Measurements from ENCODE around the gene GRIK4. TPM values are rescaled to one million over a fixed set of nuclear protein-coding genes. Genes with fewer than 3 reads are reported as not detected.

Gene GRIK4
- total RNA-seq, 1 experiment from 2014 or later = not detected

- no peak for DNase-seq (ENCODE audit: low spot score)
Observed at GRCh38 chr11:120509346-120510053, 2.0 kb upstream of the GRIK4 start.

DNA sequence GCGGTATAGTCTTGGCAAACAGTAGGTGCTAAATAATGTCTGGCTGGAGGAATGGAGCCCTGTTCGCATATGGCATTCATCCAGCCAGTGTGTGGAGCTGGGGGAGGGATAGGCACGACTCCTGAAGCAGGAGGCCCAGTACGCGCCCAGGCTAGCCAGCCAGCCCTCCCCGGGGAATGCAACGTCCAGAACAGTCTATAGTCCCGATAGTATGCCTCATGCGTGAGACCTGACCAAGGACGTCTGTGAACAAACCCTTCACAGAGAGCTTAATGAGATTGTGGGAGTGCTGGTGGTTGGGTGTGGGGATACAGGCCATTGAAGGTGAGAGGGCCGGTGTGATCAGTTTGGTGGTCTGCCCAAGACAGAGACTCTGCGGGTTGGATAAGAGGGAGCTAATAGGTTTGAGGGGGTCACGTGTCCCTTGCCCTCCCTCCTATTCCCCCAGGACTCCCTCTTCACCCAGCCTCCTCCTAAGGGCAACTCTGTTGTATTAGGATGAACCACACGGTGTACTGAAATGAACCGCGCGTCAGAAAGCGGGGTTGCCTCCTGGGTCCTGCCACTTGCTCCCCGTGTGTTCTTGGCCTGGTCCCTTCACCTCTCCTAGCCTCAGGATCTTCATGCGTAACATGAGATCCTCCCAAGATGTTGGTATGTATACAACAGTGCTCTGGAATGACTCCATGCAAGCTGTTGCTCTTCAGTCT is 987 bp upstream of the GRIK4 start:
- DNase-seq (ENCODE audit: low spot score) = no peak

GRCh38 chr11:120511820-120512738 is 531 bp downstream of the GRIK4 start:
- DNase-seq (ENCODE audit: low spot score) = no peak

- no peak for DNase-seq (ENCODE audit: low spot score)
Observed at GRCh38 chr11:120512739-120513435, 1.3 kb downstream of the GRIK4 start.

- no peak for DNase-seq (ENCODE audit: low spot score)
Observed at GRCh38 chr11:120513436-120514315, 2.1 kb downstream of the GRIK4 start.

- no peak for DNase-seq (ENCODE audit: low spot score)
Observed at GRCh38 chr11:120514541-120515121, 3.1 kb downstream of the GRIK4 start.

DNA sequence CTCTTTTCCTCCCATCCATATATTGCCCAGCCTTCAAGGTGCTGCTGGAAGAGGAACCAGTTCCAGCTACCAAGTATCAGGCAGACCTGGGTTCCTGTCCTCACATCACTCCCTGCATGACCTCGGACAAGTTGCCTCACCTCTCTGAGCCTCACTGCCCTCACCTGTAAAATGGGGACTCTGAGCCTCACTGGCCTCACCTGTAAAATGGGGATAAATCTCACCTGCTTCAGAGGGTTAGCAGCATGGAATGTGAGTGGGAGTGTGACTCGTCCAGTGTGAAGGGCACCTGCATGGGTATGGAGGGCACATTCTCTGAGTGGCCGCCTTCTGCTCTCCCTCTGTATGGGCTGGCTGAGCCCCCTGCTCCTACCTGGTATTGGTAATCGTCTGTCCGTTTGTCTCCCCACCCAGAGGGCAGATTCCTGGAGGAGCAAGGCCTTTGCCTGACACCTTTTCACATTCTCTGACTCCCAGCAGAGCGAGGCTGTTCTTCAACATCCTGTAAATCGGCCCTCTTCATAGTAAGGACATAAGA is 3.7 kb downstream of the GRIK4 start:
- no peak for DNase-seq (ENCODE audit: low spot score)

DNA sequence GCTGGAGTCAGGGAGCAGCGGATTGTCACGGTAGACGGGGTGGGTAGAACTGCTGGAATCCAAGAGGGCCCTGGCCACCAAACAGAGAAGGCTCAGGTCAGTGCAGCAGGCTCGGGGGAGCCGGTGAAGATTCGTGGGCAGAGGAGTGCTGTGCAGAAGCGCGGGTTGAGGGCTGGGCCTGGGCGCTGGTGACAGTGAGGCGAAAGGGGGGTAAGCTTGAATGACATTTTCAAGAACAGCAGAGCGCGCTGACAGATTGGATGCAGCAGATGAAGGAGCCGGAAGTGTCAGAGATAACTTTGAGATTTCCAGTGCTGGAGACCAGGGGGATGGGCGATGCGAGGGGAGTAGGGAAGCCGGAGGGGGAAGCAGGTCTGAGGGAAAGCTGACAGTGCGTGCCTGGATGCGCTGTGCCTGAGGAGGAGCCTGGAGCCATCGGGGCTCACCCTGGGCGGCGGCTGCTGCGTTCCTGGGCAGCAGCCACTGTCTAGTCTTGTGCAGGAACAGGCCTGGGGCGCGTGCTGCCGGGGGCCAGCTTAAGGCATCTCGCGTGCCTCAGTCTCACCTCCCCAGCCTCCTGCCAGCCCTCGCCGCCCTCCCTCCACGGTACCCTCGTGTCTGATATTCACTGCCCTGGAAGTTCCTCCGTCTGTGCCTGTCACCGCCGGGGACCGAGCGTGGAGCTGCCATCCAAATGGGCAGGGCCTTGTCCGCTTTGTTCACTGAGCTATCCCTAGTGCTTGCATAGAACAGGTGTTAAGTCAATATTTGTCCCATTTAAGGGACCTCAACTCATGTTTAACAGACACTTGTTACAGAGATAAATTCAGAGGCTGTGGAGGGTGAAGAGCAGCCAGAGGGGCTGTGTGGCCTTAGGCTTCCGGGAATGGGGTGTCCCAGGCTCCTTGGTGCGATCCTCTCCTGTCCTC is 5.2 kb downstream of the GRIK4 start:
- no peak for DNase-seq (ENCODE audit: low spot score)

- no peak for DNase-seq (ENCODE audit: low spot score)
Observed at GRCh38 chr11:120517390-120517761, 5.8 kb downstream of the GRIK4 start.

GRCh38 chr11:120517801-120518291 is 6.3 kb downstream of the GRIK4 start:
- no peak for DNase-seq (ENCODE audit: low spot score)

GRCh38 chr11:120518356-120518755 is 6.8 kb downstream of the GRIK4 start:
- no peak for DNase-seq (ENCODE audit: low spot score)

DNA sequence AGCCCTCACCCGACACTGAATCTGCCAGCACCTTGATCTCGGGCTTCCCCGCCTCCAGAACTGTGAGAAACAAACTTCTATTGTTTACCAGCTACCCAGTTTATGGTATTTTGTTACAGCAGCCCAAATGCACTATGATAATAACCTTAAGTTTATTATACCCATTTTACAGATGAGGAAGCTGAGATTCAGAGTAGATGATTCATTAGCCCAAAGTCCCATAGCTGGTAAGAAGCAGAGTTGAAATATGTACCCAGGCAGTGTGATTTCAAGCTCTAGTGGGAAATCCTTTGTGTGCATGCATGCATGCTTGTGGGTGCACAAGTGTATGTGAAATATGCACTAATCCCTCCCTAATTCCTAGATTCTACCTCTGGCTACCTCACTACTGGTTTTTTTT is 7.9 kb downstream of the GRIK4 start:
- no peak for DNase-seq (ENCODE audit: low spot score)

DNA sequence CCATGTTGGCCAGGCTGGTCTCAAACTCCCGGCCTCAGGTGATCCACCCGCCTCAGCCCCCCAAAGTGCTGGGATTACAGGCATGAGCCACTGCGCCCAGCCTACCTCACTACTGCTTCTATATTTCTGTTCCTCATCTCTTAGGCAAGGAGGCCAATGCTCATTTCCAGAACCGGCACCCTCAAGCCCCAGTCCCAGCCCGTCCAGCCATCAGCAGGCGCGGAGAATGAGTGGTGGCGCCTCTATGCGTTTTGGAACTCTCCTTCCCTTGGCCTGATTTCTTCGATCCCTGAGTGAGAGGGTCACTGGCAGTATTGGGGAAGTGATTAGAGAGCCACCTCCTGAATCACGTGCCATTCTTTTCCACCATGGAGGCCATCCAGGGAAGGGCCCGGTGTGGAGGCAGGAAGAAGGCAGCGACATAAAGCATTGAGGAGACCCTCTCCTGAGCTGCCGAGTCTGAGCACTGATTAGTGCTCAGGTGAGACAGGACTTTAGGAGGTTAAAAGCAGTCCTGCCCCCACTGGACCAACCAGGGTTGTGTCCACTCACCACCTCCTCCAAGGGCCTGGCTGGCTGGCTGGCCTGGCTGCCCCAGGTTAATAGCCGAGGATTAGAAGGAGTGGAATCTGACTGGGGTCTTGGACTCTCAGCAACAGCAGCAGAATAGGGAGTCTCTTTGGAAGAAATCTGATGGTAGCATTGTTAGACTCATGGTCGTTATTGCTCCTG is 8.7 kb downstream of the GRIK4 start:
- DNase-seq (ENCODE audit: low spot score) = no peak

DNA sequence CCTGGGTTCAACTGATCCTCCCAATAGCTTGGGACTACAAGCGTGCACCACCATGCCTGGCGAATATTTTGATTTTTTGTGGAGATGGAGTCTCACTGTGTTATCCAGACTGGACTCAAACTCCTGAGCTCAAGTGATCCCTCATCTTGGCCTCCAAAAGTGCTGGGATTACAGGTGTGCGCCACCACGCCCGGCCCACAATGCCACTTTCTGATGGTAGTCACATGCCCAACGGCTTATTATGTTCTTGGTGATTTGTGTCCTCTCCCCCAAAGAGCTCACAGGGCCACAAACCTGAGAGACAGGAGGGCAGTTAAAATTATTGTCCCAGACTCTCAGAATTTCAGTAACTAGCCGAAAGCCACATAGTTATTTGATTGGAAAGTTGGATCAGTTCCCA is 9.6 kb downstream of the GRIK4 start:
- no peak for DNase-seq (ENCODE audit: low spot score)

DNA sequence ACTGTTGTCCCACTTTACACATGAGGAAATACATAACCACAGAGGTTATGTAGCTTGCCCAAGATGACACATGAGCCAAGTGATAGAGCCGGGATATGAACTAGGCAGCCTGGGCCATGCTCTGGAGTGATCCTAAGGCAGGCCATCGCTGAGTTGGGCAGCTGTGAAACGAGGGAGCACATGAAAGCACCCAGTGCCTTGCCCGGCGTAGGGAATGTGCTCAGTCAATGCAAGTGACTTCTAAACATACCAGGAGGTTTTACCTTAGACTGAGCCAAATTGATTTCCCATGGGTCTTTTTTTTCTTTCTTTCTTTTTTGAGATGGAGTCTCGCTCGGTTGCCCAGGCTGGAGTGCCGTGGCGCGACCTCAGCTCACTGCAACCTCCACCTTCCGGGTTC is 10.5 kb downstream of the GRIK4 start:
- DNase-seq (ENCODE audit: low spot score) = no peak

GRCh38 chr11:120522736-120523135 is 11.2 kb downstream of the GRIK4 start:
- no peak for DNase-seq (ENCODE audit: low spot score)

DNA sequence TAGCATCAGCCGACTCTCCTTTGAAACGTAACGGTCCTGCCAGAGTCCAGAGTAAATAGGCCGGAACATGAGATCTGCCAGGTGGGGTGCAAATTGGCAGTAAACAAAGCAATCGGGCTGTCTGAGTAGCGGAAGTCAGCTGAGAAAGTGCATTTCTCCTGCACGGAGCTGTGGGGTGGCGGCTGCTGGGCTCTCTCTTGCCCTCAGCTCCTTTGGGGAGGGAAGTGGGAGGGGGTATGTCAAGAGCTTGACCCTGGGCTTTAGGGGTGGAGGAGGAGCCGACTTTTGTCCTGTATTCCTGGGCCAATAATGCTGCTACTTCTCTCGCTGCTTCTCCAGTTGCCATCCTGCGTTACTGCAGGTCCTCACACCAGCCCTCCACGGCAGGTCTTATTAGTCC is 11.6 kb downstream of the GRIK4 start:
- no peak for DNase-seq (ENCODE audit: low spot score)

- DNase-seq (ENCODE audit: low spot score) = no peak
Observed at GRCh38 chr11:120524536-120525085, 13.1 kb downstream of the GRIK4 start.
